BLaER1 (cell line): ENCODE measurements around the gene ESYT1.

Experiments
- H3K27ac ChIP-seq: shearing (Covaris generic); formaldehyde crosslinking; 2 replicates; pipeline ENCODE4 v1.8.1; 2022
- H3K27me3 ChIP-seq: shearing (Covaris generic); formaldehyde crosslinking; 2 replicates; pipeline ENCODE4 v1.8.1; 2022
- H3K36me3 ChIP-seq: shearing (Covaris generic); formaldehyde crosslinking; 2 replicates; pipeline ENCODE4 v1.8.1; 2022
- H3K4me1 ChIP-seq: shearing (Covaris generic); formaldehyde crosslinking; 2 replicates; pipeline ENCODE4 v1.8.1; 2022
- H3K4me2 ChIP-seq: shearing (Covaris generic); formaldehyde crosslinking; 2 replicates; pipeline ENCODE4 v1.8.1; 2022
- H3K4me3 ChIP-seq: shearing (Covaris generic); formaldehyde crosslinking; 2 replicates; pipeline ENCODE4 v1.8.1; 2022
- H3K9ac ChIP-seq: shearing (Covaris generic); formaldehyde crosslinking; 2 replicates; pipeline ENCODE4 v1.8.1; 2022
- H3K9me3 ChIP-seq: shearing (Covaris generic); formaldehyde crosslinking; 2 replicates; pipeline ENCODE4 v1.8.1; 2022
- H4K20me1 ChIP-seq: shearing (Covaris generic); formaldehyde crosslinking; 2 replicates; pipeline ENCODE4 v1.8.1; 2022
- Cebpa-rat ChIP-seq: shearing (Covaris generic); IDR thresholded peaks from 2 replicates; pipeline ENCODE4 v1.8.1; 2022

ESYT1 gene

GRCh38 chr12:56186957-56187356 lies 58.9 kb downstream of the ESYT1 start:
- H4K20me1 ChIP-seq = peaks cover 35% of the 10 kb centered on the region
- H3K27me3 ChIP-seq = no peaks in the 10 kb centered on the region
- H3K4me1 ChIP-seq = peaks cover 29% of the 10 kb centered on the region
- H3K36me3 ChIP-seq = peaks cover 56% of the 10 kb centered on the region
- H3K9ac ChIP-seq = peak overlapping the region; percentile 96; the same call in 1 of the 2 replicates
- H3K4me2 ChIP-seq = peak overlapping the region; percentile 88
- peak overlapping the region; percentile 25; the same call in 1 of the 2 replicates for H3K27ac ChIP-seq
- TF ChIP-seq Cebpa-rat = no peak
- no peak overlapping the region; the same call in 1 of the 2 replicates for H3K4me3 ChIP-seq
- no peaks in the 10 kb centered on the region for H3K9me3 ChIP-seq

DNA sequence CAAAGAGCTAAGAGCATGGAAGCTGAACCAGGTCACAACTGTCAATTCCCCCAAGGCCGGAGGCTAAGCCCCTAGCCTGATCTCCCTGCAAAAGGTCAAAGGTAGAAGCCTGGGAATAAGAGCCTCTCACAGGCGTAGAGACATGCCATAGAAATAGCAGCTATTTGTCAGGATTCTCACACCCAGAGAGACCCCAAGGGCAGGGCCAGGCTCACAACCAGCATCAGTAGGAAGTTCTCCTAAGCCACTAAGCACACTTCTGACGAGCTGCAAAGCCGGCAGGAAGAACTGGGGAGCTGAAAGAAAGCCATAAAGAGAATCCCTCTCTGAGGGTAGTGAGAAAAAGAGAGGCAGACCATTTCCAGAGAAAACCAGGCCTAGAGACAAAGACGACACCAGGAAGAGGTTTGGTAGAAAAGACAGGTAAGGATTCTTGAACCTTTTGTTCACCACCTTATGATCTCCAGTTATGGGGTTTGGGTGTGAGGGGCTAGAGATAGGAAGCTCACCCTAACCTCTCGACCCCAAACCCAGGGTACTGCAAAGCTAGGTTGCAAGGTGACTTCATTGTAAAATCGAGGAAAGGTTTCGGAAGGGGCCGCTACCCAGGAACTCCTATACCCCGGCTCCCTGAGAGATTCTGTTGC lies 60.2 kb downstream of the ESYT1 start:
- Histone ChIP-seq H4K20me1 (peaks cover 35% of the 10 kb centered on the region), H3K36me3 (peaks cover 43% of the 10 kb centered on the region)
- TF ChIP-seq Cebpa-rat = no peak

GRCh38 chr12:56188778-56189098 lies 60.7 kb downstream of the ESYT1 start:
- TF ChIP-seq Cebpa-rat = no peak
- H3K27me3 ChIP-seq = no peaks in the 10 kb centered on the region
- peaks cover 32% of the 10 kb centered on the region for H4K20me1 ChIP-seq
- H3K27ac ChIP-seq = peak overlapping the region; percentile 89
- peak overlapping the region; percentile 88 for H3K4me2 ChIP-seq
- peak overlapping the region; percentile 90 for H3K4me3 ChIP-seq
- H3K36me3 ChIP-seq = peaks cover 38% of the 10 kb centered on the region
- no peaks in the 10 kb centered on the region for H3K9me3 ChIP-seq
- H3K9ac ChIP-seq = peak overlapping the region; percentile 96
- peaks cover 29% of the 10 kb centered on the region for H3K4me1 ChIP-seq

More for the DNA sequence above, 60.2 kb downstream of the ESYT1 start:
- Histone ChIP-seq H3K27me3 (no peaks in the 10 kb centered on the region), H3K4me1 (peaks cover 29% of the 10 kb centered on the region), H3K27ac (peak overlapping the region; percentile 89), H3K9me3 (no peaks in the 10 kb centered on the region), H3K4me2 (peak overlapping the region; percentile 88), H3K9ac (peak overlapping the region; percentile 96), H3K4me3 (peak overlapping the region; percentile 90)

- no peaks in the 10 kb centered on the region for H3K9me3 ChIP-seq
- H3K27me3 ChIP-seq = no peaks in the 10 kb centered on the region
- no peak for TF ChIP-seq Cebpa-rat
- peak within 1 kb of the TSS; percentile 90 for H3K4me3 ChIP-seq
- peaks cover 32% of the 10 kb centered on the region for H3K36me3 ChIP-seq
- H4K20me1 ChIP-seq = peaks cover 26% of the 10 kb centered on the region; the same call in 1 of the 2 replicates
- peak within 1 kb of the TSS; percentile 89 for H3K27ac ChIP-seq
- peaks cover 29% of the 10 kb centered on the region for H3K4me1 ChIP-seq
- H3K4me2 ChIP-seq = peak within 1 kb of the TSS; percentile 88
- peak within 1 kb of the TSS; percentile 96 for H3K9ac ChIP-seq
Measured at GRCh38 chr12:56189099-56189917, 61.2 kb downstream of the ESYT1 start, which contains the start of gene SMARCC2. SMARCC2 (minus strand) TSS chr12:56189483; CDS start chr12:56189461, 22 bp downstream.

GRCh38 chr12:56189918-56190694 lies 62.0 kb downstream of the ESYT1 start:
- Histone ChIP-seq H3K4me1 (peaks cover 29% of the 10 kb centered on the region), H3K4me3 (peak overlapping the region; percentile 90), H3K9ac (peak overlapping the region; percentile 96), H3K36me3 (peaks cover 24% of the 10 kb centered on the region), H3K4me2 (peak overlapping the region; percentile 87), H3K9me3 (no peaks in the 10 kb centered on the region), H4K20me1 (peaks cover 19% of the 10 kb centered on the region; the same call in 1 of the 2 replicates), H3K27ac (peak overlapping the region; percentile 89), H3K27me3 (no peaks in the 10 kb centered on the region)
- no peak for TF ChIP-seq Cebpa-rat

GRCh38 chr12:56190695-56191155 lies 62.7 kb downstream of the ESYT1 start:
- peak overlapping the region; percentile 90 for H3K4me3 ChIP-seq
- H3K27ac ChIP-seq = peak overlapping the region; percentile 89; the same call in 1 of the 2 replicates
- H3K4me1 ChIP-seq = peaks cover 29% of the 10 kb centered on the region

DNA sequence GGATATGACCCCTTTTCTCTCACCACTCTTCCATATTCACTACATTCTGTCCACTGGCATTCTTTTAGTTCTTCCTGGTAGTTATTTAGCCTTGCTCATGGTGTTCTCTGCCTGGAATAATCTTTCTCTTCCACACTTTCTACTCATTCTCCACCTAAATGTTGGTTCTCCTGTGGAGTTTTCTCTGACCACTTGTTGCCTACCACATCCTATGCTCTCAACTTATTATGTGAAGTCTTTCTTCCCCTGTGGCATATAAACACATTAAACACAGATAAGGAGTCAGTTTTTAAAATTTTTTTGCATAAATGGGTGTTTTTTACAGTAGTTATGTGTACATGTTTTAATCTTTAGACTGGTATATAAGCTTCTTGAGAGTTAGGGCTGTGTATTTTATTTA lies 64.5 kb downstream of the ESYT1 start:
- Histone ChIP-seq H3K36me3 (no peaks in the 10 kb centered on the region), H3K27me3 (no peaks in the 10 kb centered on the region), H3K9ac (no peak overlapping the region), H4K20me1 (peaks cover 7% of the 10 kb centered on the region; the same call in 1 of the 2 replicates), H3K4me3 (no peak overlapping the region), H3K4me1 (peaks cover 18% of the 10 kb centered on the region), H3K4me2 (no peak overlapping the region), H3K27ac (no peak overlapping the region), H3K9me3 (no peaks in the 10 kb centered on the region)
- no peak for TF ChIP-seq Cebpa-rat

More at GRCh38 chr12:56190695-56191155, 62.7 kb downstream of the ESYT1 start:
- Histone ChIP-seq H3K27me3 (no peaks in the 10 kb centered on the region), H3K9ac (peak overlapping the region; percentile 96), H3K36me3 (peaks cover 18% of the 10 kb centered on the region), H3K4me2 (peak overlapping the region; percentile 87), H4K20me1 (peaks cover 19% of the 10 kb centered on the region; the same call in 1 of the 2 replicates), H3K9me3 (no peaks in the 10 kb centered on the region)
- no peak for TF ChIP-seq Cebpa-rat

- H4K20me1 ChIP-seq = peaks cover 2% of the 10 kb centered on the region; the same call in 1 of the 2 replicates
- no peaks in the 10 kb centered on the region for H3K27me3 ChIP-seq
- H3K4me1 ChIP-seq = peaks cover 13% of the 10 kb centered on the region
- H3K27ac ChIP-seq = no peak overlapping the region
- H3K36me3 ChIP-seq = no peaks in the 10 kb centered on the region
- no peak overlapping the region for H3K4me3 ChIP-seq
- H3K9me3 ChIP-seq = no peaks in the 10 kb centered on the region
- TF ChIP-seq Cebpa-rat = no peak
- H3K9ac ChIP-seq = no peak overlapping the region
- H3K4me2 ChIP-seq = no peak overlapping the region
Measured at GRCh38 chr12:56193025-56193578, 65.0 kb downstream of the ESYT1 start.
